GM12878 (cell line): ENCODE results near the gene CACFD1.

Experiments
- FOS ChIP-seq: IDR thresholded peaks from 3 replicates; pipeline ENCODE4 v1.6.1; 2011; ENCODE audit warnings: borderline replicate concordance; ENCODE audit not compliant: insufficient read length; ENCODE audit errors: extremely low read depth
- POLR2A ChIP-seq: IDR thresholded peaks from 2 replicates; pipeline ENCODE4 v1.6.1; 2011; ENCODE audit warnings: low read depth, mild to moderate bottlenecking, low read length
- TF ChIP-seq, protein P1 (sequence below), 3 experiments: IDR thresholded peaks in 2 of 3; conservative IDR thresholded peaks in 1 of 3; 2 replicates each; pipeline ENCODE4 v1.5.1; 2011; ENCODE audit warnings: low read depth in 3 of 3, low read length in 3 of 3, mild to moderate bottlenecking in 3 of 3, control low read depth in 2 of 3, moderate library complexity in 2 of 3, inconsistent platforms in 1 of 3, mixed read lengths in 1 of 3; ENCODE audit not compliant: control insufficient read depth in 2 of 3, insufficient read depth in 1 of 3; ENCODE audit errors: extremely low read depth in 1 of 3

DNA sequence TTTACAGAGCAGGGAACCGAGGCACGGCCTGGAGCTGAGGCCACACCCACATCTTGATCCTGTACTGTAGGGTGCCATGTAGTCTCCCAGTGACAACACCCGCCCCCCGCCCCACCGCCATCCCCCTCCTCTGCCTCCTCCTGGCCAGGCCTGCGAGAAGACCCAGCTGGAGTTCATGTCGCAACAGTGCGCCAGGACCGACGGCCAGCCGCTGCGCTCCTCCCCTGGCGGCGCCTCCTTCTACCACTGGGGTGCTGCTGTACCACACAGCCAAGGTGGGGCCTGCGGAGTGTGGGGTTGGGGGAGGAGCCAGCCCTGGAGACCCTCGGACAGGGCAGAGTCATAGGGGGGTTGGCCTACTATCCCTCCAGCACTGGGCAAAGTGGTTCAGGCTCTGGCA, 23.1 kb upstream of the CACFD1 start:
- TF ChIP-seq FOS: no peak
- TF ChIP-seq, protein P1, sequence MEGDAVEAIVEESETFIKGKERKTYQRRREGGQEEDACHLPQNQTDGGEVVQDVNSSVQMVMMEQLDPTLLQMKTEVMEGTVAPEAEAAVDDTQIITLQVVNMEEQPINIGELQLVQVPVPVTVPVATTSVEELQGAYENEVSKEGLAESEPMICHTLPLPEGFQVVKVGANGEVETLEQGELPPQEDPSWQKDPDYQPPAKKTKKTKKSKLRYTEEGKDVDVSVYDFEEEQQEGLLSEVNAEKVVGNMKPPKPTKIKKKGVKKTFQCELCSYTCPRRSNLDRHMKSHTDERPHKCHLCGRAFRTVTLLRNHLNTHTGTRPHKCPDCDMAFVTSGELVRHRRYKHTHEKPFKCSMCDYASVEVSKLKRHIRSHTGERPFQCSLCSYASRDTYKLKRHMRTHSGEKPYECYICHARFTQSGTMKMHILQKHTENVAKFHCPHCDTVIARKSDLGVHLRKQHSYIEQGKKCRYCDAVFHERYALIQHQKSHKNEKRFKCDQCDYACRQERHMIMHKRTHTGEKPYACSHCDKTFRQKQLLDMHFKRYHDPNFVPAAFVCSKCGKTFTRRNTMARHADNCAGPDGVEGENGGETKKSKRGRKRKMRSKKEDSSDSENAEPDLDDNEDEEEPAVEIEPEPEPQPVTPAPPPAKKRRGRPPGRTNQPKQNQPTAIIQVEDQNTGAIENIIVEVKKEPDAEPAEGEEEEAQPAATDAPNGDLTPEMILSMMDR (IDR thresholded peaks at IDR 0.05 in 2 of 3, conservative IDR thresholded peaks at IDR 0.05 in 1 of 3; ENCODE audit: control insufficient read depth in 2 of 3, extremely low read depth in 1 of 3, insufficient read depth in 1 of 3, low read depth in 3 of 3, low read length in 3 of 3): no peak
- no peak for TF ChIP-seq POLR2A
